Brain microvascular endothelial cell (primary cell): ENCODE data around the gene SCN5A.

Experiments
- DNase-seq: peaks from one replicate; pipeline ENCODE4 v3.0.0-alpha.2; 2020
- H3K27ac ChIP-seq: fragments of 250-450 bp; sonication (Bioruptor Pico); 2 replicates; pipeline ENCODE4 v1.5.1; 2020; ENCODE audit warnings: mild to moderate bottlenecking, moderate library complexity
- H3K27me3 ChIP-seq: fragments of 250-450 bp; sonication (Bioruptor Pico); replicated peaks from 2 replicates; pipeline ENCODE4 v1.5.1; 2020; ENCODE audit warnings: mild to moderate bottlenecking
- H3K36me3 ChIP-seq: fragments of 250-450 bp; sonication (Bioruptor Pico); replicated peaks from 2 replicates; pipeline ENCODE4 v1.5.1; 2020; ENCODE audit warnings: mild to moderate bottlenecking
- H3K4me3 ChIP-seq: 2 replicates; pipeline ENCODE4 v1.5.1; 2011; ENCODE audit warnings: low read depth, mild to moderate bottlenecking, control low read depth, low read length, moderate library complexity
- CTCF ChIP-seq: IDR thresholded peaks from 2 replicates; pipeline ENCODE4 v1.5.1; 2011; ENCODE audit warnings: low read depth, mild to moderate bottlenecking, moderate library complexity, low read length, control low read depth, inconsistent platforms; ENCODE audit errors: missing control alignments
- in situ Hi-C: cut with HindIII; loops from 2 replicates; pipeline ENCODE4 v1.10.0; 2017; ENCODE audit warnings: low sequenced_read_pairs, low pct_ligation_motif_present

The SCN5A gene

GRCh38 chr3:38689346-38689745 lies 39.9 kb upstream of the SCN5A start:
- TF ChIP-seq CTCF, result no peak
- Histone ChIP-seq H3K4me3 (no peak overlapping the region), H3K27ac (no peak overlapping the region), H3K27me3 (no peaks in the 10 kb centered on the region), H3K36me3 (no peaks in the 10 kb centered on the region)
- DNase-seq, result no peak
- in situ Hi-C loops, result no loop called here

DNA sequence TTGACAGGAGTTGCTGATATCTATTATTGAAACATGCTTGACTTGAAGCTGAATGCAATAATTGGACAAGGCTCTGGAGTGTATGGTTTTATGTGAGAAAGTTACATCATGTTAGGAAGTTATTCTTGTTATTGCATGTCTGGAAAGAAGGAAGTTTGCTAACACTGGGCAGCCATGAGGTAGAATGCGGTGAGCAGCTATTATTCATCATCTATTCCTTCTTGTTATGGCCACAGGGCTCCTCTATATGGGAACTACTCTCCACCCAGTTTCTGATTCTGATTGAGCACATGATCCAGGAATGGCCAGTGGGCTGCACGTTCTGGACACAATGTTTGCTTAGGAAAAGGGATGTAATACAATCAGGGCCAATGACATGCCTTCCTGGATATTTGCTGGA lies 37.8 kb upstream of the SCN5A start:
- Histone ChIP-seq H3K27me3 (no peaks in the 10 kb centered on the region), H3K4me3 (no peak overlapping the region), H3K36me3 (no peaks in the 10 kb centered on the region), H3K27ac (no peak overlapping the region)
- in situ Hi-C loops, result no loop called here
- DNase-seq, result no peak
- TF ChIP-seq CTCF, result no peak

GRCh38 chr3:38684546-38684945 lies 35.1 kb upstream of the SCN5A start:
- in situ Hi-C loops, result no loop called here
- TF ChIP-seq CTCF, result no peak
- Histone ChIP-seq H3K27ac (no peak overlapping the region), H3K27me3 (no peaks in the 10 kb centered on the region), H3K4me3 (no peak overlapping the region), H3K36me3 (no peaks in the 10 kb centered on the region)
- DNase-seq, result no peak

- Histone ChIP-seq H3K27ac (no peak overlapping the region), H3K27me3 (no peaks in the 10 kb centered on the region), H3K36me3 (no peaks in the 10 kb centered on the region), H3K4me3 (no peak overlapping the region)
- no peak for DNase-seq
- no peak for TF ChIP-seq CTCF
- in situ Hi-C loops, result no loop called here
Measured at GRCh38 chr3:38669668-38670067, 20.2 kb upstream of the SCN5A start.

GRCh38 chr3:38662544-38662943 lies 13.1 kb upstream of the SCN5A start:
- DNase-seq, result peak; percentile 39
- in situ Hi-C loops, result no loop called here
- peak; percentile 64 for TF ChIP-seq CTCF
- no peak overlapping the region for H3K27ac ChIP-seq
- H3K36me3 ChIP-seq, result no peaks in the 10 kb centered on the region
- peaks cover 14% of the 10 kb centered on the region for H3K27me3 ChIP-seq
- no peak overlapping the region for H3K4me3 ChIP-seq

DNA sequence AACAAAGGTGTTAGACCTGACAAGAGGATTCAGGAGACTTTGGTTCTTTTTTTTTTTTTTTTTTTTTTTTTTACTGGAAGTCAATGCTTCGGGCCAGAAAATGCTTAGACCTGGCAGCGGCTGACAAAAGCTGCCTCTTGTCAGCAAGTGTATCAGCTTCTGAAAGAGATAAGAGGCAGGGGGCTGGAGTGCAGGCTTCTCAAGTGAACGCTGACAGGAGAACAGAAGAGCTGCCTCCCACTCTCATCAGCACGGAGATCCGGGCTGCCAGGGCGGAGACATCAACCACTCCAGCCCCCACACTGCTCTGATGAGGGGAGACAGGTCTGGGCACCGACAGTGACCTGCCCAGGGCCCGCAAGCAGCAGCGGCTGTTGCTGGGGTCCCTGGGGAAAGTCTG lies 9.4 kb upstream of the SCN5A start:
- Histone ChIP-seq H3K4me3 (no peak overlapping the region), H3K27me3 (peaks cover 21% of the 10 kb centered on the region), H3K27ac (no peak overlapping the region), H3K36me3 (no peaks in the 10 kb centered on the region)
- DNase-seq, result no peak
- TF ChIP-seq CTCF, result no peak
- in situ Hi-C loops, result no loop called here
